OCI-LY7 (cell line): ENCODE measurements around the gene MPZ. TPM values are rescaled to one million over a fixed set of nuclear protein-coding genes. Genes with fewer than 3 reads are reported as not detected.

Source experiments
- BruUV-seq: library from RNA; stranded (reverse); fragments of 400-500 nt; replicated peaks from 2 replicates; lab custom pipeline; 2021; lab: Mats Ljungman, UMichigan
- CTCF ChIA-PET: fragments of 300-600 bp; sonication (Branson Sonifier 250); formaldehyde crosslinking; loops from one replicate; lab custom pipeline; 2022; ENCODE audit warnings: antibody characterized with exemption; ENCODE audit not compliant: unreplicated experiment; lab: Charles Lee
- POLR2A ChIA-PET: fragments of 300-600 bp; sonication (Branson Sonifier 250); formaldehyde crosslinking; loops from one replicate; lab custom pipeline; 2022; ENCODE audit warnings: antibody characterized with exemption; lab: Charles Lee
- DNase-seq: peaks from one replicate; pipeline ENCODE4 v3.0.0-alpha.2; 2015; ENCODE audit warnings: low spot score
- H2AFZ ChIP-seq: fragments of 200-600 bp; sonication (generic), shearing (Covaris generic); 2 replicates; pipeline ENCODE4 v1.6.1; 2014; ENCODE audit warnings: mild to moderate bottlenecking, antibody characterized with exemption, low read length, moderate library complexity
- H3K27ac ChIP-seq: fragments of 200-600 bp; sonication (generic); 2 replicates; pipeline ENCODE4 v1.5.1; 2014; ENCODE audit warnings: mixed run types, low read depth, mild to moderate bottlenecking, moderate library complexity, low read length, inconsistent platforms; ENCODE audit not compliant: poor library complexity, severe bottlenecking
- H3K36me3 ChIP-seq: fragments of 200-600 bp; sonication (generic); 2 replicates; pipeline ENCODE4 v1.6.1; 2014; ENCODE audit warnings: mild to moderate bottlenecking, antibody characterized with exemption, low read length, moderate library complexity, mixed read lengths; ENCODE audit not compliant: insufficient read depth
- H3K4me1 ChIP-seq: fragments of 200-600 bp; sonication (generic); 2 replicates; pipeline ENCODE4 v1.5.1; 2014; ENCODE audit warnings: mild to moderate bottlenecking, low read length; ENCODE audit not compliant: insufficient read depth, poor library complexity, severe bottlenecking
- H3K4me2 ChIP-seq: fragments of 200-600 bp; sonication (generic); 2 replicates; pipeline ENCODE4 v1.6.1; 2014; ENCODE audit warnings: mild to moderate bottlenecking, low read length
- H3K4me3 ChIP-seq: fragments of 200-600 bp; sonication (generic); 2 replicates; pipeline ENCODE4 v1.5.1; 2014; ENCODE audit warnings: mild to moderate bottlenecking, low read depth, low read length; ENCODE audit not compliant: poor library complexity, severe bottlenecking
- H3K79me2 ChIP-seq: fragments of 200-600 bp; sonication (generic); 2 replicates; pipeline ENCODE4 v1.6.1; 2016; ENCODE audit warnings: low read depth, mild to moderate bottlenecking, low read length, moderate library complexity, mixed read lengths; ENCODE audit not compliant: insufficient read depth
- H3K9me2 ChIP-seq: fragments of 200-600 bp; sonication (generic); 2 replicates; pipeline ENCODE4 v1.6.1; 2016; ENCODE audit warnings: mild to moderate bottlenecking, low read length, mixed read lengths; ENCODE audit not compliant: insufficient read depth
- H3K9me3 ChIP-seq: fragments of 200-600 bp; sonication (generic); 2 replicates; pipeline ENCODE4 v1.6.1; 2014; ENCODE audit warnings: mild to moderate bottlenecking, mixed run types, low read length, mixed read lengths
- H4K20me1 ChIP-seq: fragments of 200-600 bp; sonication (generic); 2 replicates; pipeline ENCODE4 v1.6.1; 2014; ENCODE audit warnings: mild to moderate bottlenecking, antibody characterized with exemption, low read length, moderate library complexity, mixed read lengths; ENCODE audit not compliant: insufficient read depth
- CTCF ChIP-seq: fragments of 200-600 bp; sonication (generic); conservative IDR thresholded peaks from 2 replicates; pipeline ENCODE4 v1.5.1; 2014; ENCODE audit warnings: mild to moderate bottlenecking, antibody characterized with exemption, low read length, moderate library complexity, mixed read lengths
- EZH2phosphoT487 ChIP-seq: fragments of 200-600 bp; sonication (generic); IDR thresholded peaks from 2 replicates; pipeline ENCODE4 v1.6.1; 2018; ENCODE audit warnings: low read depth, borderline replicate concordance, mild to moderate bottlenecking, mixed run types, antibody characterized with exemption, low read length, moderate library complexity, mixed read lengths
- intact Hi-C: fragments of 100-400 bp; cut with micrococcal nuclease; formaldehyde crosslinking; loops from one replicate; pipeline ENCODE4 v1.10.0; 2022; ENCODE audit not compliant: unreplicated experiment
- total RNA-seq, 2 experiments: library from RNA; depleted of rRNA in 1 of 2; stranded (reverse); fragments of >200 nt in 1 of 2; shearing (Covaris generic) in 1 of 2; gene quantifications; 2 replicates each; pipeline ENCODE4 v1.2.3, GENCODE V29; 2014 to 2022

The MPZ gene
- total RNA-seq, 2 experiments from 2014 or later, result 4.5 to 9.0 TPM

- no peaks in the 10 kb centered on the region for H3K4me1 ChIP-seq
- TF ChIP-seq EZH2phosphoT487 (no peak), CTCF (no peak)
- H2AFZ ChIP-seq, result no peak overlapping the region
- no peaks in the 10 kb centered on the region for H3K9me3 ChIP-seq
- H3K79me2 ChIP-seq, result no peaks in the 10 kb centered on the region
- no peaks in the 10 kb centered on the region for H4K20me1 ChIP-seq
- H3K9me2 ChIP-seq, result no peaks in the 10 kb centered on the region
- no peak overlapping the region for H3K4me3 ChIP-seq
- no TSS peak for BruUV-seq
- ChIA-PET POLR2A (no interaction called here), CTCF (no interaction called here)
- intact Hi-C loops, result no loop called here
- H3K4me2 ChIP-seq, result no peak overlapping the region
- H3K36me3 ChIP-seq, result no peaks in the 10 kb centered on the region
- no peak overlapping the region for H3K27ac ChIP-seq
- no peak for DNase-seq
These were observed 36.4 kb downstream of the MPZ start for GRCh38 chr1:161273402-161273801.

- H3K4me2 ChIP-seq, result no peak overlapping the region
- H2AFZ ChIP-seq, result no peak overlapping the region
- no peaks in the 10 kb centered on the region for H3K4me1 ChIP-seq
- H4K20me1 ChIP-seq, result no peaks in the 10 kb centered on the region
- H3K9me3 ChIP-seq, result no peaks in the 10 kb centered on the region
- H3K9me2 ChIP-seq, result no peaks in the 10 kb centered on the region
- intact Hi-C loops, result no loop called here
- no peaks in the 10 kb centered on the region for H3K79me2 ChIP-seq
- no TSS peak for BruUV-seq
- DNase-seq, result no peak
- TF ChIP-seq EZH2phosphoT487, result no peak
- no peak for TF ChIP-seq CTCF
- POLR2A ChIA-PET, result no interaction called here
- no peaks in the 10 kb centered on the region for H3K36me3 ChIP-seq
- no peak overlapping the region for H3K27ac ChIP-seq
- H3K4me3 ChIP-seq, result no peak overlapping the region
- CTCF ChIA-PET, result no interaction called here
These were observed 42.4 kb downstream of the MPZ start for GRCh38 chr1:161267321-161267720.

- Histone ChIP-seq H3K4me3 (no peak overlapping the region), H3K36me3 (no peaks in the 10 kb centered on the region), H4K20me1 (no peaks in the 10 kb centered on the region), H3K9me2 (no peaks in the 10 kb centered on the region), H3K4me2 (no peak overlapping the region), H3K9me3 (no peaks in the 10 kb centered on the region), H3K79me2 (no peaks in the 10 kb centered on the region), H2AFZ (no peak overlapping the region), H3K4me1 (peaks cover under 1% of the 10 kb centered on the region), H3K27ac (no peak overlapping the region)
- BruUV-seq, result no TSS peak
- ChIA-PET CTCF (no interaction called here), POLR2A (no interaction called here)
- DNase-seq, result no peak
- intact Hi-C loops, result no loop called here
- no peak for TF ChIP-seq CTCF
- TF ChIP-seq EZH2phosphoT487, result no peak
These were observed 42.9 kb downstream of the MPZ start for GRCh38 chr1:161266836-161267235.
